T-helper 2 cell treated with Interferon-gamma antibody and Interleukin-4, amounts not matched to agents 100 ng/mL and 5 ng/mL, for 36 hours (primary cell): Measurements from ENCODE around the gene SPATA20. TPM values are rescaled to one million over a fixed set of nuclear protein-coding genes. Genes with fewer than 3 reads are reported as not detected.

Experiments used
- intact Hi-C: fragments of 100-400 bp; cut with micrococcal nuclease; formaldehyde crosslinking; loops from one replicate; pipeline ENCODE4 v1.15.1; 2023
- total RNA-seq: library from RNA; stranded (reverse); gene quantifications from 2 replicates; pipeline ENCODE4 v1.2.3, GENCODE V29; 2022

The SPATA20 gene
- total RNA-seq, 1 donor from 2014 or later: 13.5 TPM

DNA sequence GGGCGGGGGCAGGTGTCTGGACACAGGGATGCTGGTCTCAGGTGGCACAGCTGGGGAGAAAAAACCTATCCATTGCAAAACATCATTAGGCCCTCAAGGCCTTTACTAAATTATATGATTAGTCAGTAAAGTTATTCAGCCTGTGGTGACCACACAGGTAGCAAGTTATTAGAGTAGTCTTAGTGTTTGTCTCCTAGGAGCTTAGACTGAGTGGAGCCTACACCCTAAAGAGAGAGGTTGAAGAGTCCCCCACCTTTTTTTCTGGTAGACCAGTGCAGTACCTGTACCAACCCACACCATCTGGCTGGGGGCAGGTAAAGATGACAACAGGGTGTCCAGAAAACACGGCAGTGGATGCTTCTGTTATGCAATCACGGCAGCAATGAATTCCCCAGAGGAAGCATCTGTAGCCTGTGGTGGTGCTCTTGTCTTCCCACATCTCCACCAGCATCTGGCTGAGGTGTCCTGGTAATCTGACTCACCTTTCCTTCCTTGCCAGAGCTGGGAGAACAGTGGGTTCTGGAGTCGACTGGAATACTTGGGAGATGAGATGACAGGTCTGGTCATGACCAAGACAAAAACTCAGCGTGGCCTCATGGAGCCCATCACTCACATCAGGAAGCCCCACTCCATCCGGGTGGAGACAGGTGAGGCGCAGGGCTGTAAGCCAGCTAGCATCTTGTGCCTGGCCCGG, 27.7 kb upstream of the SPATA20 start:
- intact Hi-C loops: no loop called here

DNA sequence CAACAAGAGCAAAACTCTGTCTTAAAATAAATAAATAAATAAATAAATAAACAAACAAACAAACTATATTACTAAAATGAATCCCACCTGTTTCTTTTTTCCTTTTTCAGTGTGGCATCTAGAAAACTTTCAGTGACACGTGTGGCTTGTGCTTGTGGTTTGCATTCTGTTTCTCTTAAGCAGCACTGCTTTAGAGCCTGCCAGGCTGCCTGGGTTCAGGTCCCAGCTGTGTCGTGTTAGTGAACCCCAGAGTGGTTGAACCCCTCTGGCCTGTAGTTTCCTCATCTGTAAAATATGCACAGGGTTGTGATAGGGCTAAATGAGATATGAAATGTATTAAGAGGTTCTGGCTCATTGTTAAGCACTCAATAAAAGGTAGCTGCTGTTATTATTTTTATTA, 26.5 kb upstream of the SPATA20 start:
- intact Hi-C loops: no loop called here

- intact Hi-C loops: no loop called here
Measured at GRCh38 chr17:50521514-50521913, 25.5 kb upstream of the SPATA20 start.

DNA sequence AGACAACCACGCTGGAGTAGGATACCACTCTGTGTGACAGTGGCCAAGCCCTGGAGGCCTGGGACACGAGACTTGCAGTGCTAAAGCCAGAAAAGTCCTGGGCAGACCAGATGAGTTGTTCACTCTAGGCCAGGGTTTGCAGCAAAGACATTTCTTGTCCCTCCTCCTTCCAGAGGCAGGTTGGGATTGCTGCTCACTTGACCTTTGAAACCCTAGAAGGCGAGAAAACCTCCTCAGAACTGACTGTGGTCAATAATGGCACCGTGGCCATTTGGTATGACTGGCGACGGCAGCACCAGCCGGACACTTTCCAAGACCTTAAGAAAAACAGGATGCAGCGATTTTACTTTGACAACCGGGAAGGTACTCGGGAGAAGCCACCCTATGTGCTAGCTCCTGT, 24.2 kb upstream of the SPATA20 start:
- intact Hi-C loops: no loop called here

DNA sequence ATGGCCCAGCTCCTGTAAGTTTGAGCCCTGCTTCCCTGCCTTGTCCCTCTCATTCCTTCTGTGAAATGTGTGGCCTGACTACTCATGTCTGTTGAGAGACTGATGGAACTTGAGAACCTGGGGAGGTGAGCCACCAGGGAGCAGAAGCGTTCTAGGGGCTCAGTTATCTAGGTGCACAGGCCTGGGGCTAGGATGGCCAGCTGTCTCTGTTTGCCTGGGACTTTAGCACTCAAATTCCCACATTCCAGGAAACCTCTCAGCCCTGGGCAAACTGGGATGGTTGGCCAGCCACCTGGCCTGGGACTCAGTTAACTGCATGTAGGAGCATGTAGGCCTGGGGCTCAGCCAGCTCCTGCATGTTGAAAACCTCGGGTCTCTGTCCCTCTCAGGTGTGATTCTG, 23.8 kb upstream of the SPATA20 start:
- intact Hi-C loops: no loop called here

DNA sequence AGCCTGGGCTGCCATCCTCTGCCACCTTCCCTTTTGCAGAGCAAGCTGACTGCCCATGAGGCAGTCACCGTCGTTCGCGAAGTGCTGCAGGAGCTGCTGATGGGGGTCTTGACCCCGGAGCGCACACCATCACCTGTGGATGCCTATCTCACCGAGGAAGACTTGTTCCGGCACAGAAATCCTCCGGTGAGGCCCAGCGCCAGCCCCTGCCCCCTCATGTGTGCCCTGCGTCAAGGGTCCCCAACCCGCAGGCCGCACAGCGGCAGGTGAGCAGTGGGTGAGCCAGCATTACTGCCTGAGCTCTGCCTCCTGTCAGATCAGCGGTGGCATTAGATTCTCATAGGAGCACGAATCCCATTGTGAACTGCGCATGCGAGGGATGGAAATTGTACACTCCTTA, 22.1 kb upstream of the SPATA20 start:
- intact Hi-C loops: no loop called here

DNA sequence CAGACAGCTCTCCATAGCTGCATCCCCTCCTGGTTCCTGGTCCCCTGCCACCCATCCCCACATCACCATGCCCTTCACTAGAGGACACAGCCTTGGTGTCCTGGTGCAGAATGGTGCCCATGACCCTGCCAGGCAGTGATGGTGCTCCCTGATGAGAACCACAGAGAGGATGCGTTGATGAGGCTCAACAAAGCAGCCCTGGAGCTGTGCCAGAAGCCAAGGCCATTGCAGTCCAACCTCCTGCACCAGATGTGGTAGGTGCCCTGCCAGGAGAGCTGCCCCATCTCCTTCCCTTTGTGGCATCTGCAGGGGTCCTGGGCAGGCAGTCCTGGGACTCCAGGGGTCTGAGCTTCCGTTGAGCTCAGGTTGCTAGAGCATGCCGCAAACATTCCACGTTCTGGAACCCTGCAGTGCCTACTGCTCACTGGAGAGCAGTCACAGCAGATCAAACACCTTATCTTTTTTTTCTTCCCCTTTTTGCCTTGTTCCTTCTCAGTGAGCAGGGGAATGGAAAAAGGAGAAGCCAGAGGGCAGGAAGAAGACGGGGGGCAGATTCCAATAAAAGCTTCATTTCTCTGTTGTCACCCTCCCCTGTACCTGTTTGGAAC, 19.7 kb upstream of the SPATA20 start:
- intact Hi-C loops: no loop called here

DNA sequence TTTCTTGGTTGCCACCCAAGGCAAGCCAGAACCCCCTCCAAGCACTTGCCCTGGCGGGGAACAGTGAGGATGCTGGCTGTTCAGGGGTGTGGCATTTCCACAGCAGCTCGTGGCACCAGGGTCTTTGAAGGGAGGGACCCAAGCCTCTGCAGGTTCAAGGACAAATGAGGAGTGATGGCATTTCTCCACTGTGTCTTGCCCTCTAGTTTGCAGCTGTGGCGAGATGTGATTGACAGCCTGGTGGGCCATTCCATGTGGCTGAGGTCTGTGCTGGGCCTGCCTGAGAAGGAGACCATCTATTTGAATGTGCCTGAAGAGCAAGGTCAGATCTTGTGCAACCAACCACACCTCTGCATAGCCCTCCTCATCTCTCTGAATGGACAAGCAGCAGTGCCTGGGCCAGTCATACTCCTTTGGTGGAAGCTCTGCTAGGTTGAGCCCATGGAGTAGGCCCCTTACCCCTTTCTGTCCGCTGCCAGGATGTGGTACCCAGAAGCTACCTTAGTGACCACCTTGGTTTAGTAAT, 19.0 kb upstream of the SPATA20 start:
- intact Hi-C loops: no loop called here

- intact Hi-C loops: no loop called here
Measured at GRCh38 chr17:50529849-50530248, 17.1 kb upstream of the SPATA20 start.

DNA sequence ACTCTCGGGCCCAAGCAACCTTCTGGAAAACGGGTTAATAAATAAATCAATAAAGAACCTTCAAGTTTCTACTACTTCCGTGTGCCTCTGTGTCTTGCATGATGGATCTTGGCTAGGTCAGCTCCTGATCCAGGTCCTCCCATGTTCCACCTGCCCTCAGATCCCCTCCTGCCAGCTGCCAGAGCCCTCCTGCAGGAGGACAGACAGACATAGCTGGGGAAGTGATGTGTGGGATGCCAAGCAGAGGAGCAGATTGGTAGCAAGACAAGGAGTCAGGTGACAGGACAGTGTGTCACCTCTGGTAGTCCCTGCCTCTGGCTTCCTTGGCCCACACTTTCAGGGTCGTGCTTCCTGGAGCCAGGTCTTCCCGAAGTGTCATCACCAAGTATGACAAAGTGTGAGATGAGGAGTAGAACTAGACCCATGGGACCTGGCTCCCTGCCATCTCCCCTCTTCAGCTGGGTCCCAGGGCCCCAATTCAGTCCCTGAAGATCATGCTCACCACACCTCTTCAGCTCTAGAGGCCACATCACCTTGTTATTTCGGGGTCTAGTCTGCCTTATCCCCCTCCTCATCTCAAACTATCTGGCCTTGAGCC, 15.4 kb upstream of the SPATA20 start:
- intact Hi-C loops: no loop called here

- intact Hi-C loops: no loop called here
Measured at GRCh38 chr17:50532452-50533024, 14.4 kb upstream of the SPATA20 start, which contains the start of gene EPN3. TSS of gene EPN3 (plus strand) at chr17:50532735. CDS start at chr17:50536557, 3,822 bp downstream.

GRCh38 chr17:50533185-50533584, 13.8 kb upstream of the SPATA20 start:
- intact Hi-C loops: no loop called here

DNA sequence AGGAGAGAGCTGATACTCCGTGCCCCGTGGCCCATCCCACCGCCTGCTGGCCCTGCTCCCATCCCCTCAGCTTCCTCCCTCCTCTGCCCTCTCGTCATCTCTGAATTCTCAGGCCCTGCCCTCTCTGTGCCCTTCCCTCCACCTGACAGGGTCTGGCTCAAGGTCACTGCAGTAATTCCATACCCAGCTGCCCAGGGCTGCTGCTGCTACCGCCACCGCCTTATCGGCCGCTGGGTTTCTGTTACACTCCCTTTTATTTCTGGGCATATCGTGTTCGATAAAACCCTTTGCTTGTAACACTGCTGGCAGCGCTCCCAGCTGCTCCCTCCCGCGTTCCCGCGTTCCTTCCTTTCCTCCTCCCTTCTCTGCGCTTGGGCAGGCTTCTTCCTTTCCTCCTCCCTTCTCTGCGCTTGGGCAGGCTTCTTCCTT, 13.2 kb upstream of the SPATA20 start:
- intact Hi-C loops: no loop called here

DNA sequence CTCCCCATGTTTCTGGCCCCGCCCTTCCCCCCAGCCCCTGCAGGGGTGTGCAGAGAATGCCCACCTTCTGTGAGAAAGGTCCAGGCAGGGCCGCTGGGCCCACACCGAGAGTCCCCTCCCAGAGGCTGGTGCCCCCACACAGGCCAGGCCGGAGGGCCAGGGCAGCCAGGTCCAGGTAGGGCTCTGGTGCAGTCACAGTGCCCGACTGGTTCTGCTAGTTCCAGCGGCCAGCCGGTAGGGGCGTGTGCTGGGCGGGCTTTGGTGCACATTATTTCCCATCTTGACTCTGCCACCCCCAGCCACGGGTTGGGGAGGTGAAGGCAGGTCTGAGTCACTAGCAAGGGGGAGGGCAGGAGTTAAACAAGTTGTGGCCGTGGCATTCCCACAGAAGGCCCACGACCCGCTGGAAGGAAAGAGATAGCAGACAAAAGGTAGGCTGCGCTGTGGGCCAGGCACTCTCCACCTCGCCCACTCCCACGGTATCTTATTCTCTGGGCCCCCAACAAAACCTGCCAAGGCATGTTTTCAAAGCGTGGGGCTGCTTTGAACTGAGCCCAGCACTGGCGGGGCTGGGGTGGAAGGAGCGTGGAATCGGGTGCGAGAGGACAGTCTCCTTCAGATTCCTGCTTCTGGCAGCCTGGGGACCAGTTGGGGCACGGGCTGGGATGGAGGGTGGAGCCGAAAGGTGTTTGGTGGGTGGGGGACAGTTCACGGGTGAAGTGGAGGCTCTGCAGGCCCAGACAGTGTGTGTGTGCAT, 12.6 kb upstream of the SPATA20 start:
- intact Hi-C loops: no loop called here

GRCh38 chr17:50534979-50535326, 12.0 kb upstream of the SPATA20 start:
- intact Hi-C loops: no loop called here

- intact Hi-C loops: no loop called here
Measured at GRCh38 chr17:50535407-50535806, 11.6 kb upstream of the SPATA20 start.

GRCh38 chr17:50536683-50537646, 10.0 kb upstream of the SPATA20 start:
- intact Hi-C loops: no loop called here

GRCh38 chr17:50537721-50538548, 9.0 kb upstream of the SPATA20 start:
- intact Hi-C loops: no loop called here
